ENCODE data around the gene BRSK2. TPM values are rescaled to one million over a fixed set of nuclear protein-coding genes. Genes with fewer than 3 reads are reported as not detected.

Gene BRSK2
- polyA plus RNA-seq, 4 donors, result 0.27 to 7.9 (median 3.3) TPM; not detected in 1

- no peak for DNase-seq
Observed at GRCh38 chr11:1452744-1453143, 63.0 kb downstream of the BRSK2 start.

GRCh38 chr11:1453611-1454034, 63.9 kb downstream of the BRSK2 start:
- peaks cover 0 to 35% (median 0%) of the 10 kb centered on the region in 3 donors for H3K4me1 ChIP-seq (ENCODE audit: control insufficient read depth in 3 of 3, insufficient read depth in 2 of 3, low read depth in 1 of 3, low read length in 2 of 3)

More at GRCh38 chr11:1452744-1453143, 63.0 kb downstream of the BRSK2 start:
- no peak overlapping the region for H3K27ac ChIP-seq (ENCODE audit: low read depth in 1 of 3, low read length in 2 of 3)
- H3K9me3 ChIP-seq (ENCODE audit: control insufficient read depth in 2 of 2, insufficient read depth in 1 of 2, low read depth in 1 of 2, low read length in 1 of 2), result no peaks in the 10 kb centered on the region
- H3K27me3 ChIP-seq (ENCODE audit: control insufficient read depth in 3 of 3, insufficient read depth in 3 of 3, low read length in 3 of 3), result no peaks in the 10 kb centered on the region
- H3K36me3 ChIP-seq (ENCODE audit: control insufficient read depth in 3 of 3, insufficient read depth in 2 of 3, low read depth in 1 of 3, low read length in 3 of 3), result peaks cover 0 to 6% (median 0%) of the 10 kb centered on the region in 3 donors
- WGBS, 3 donors, result 66 to 78% (median 66%) methylated on average over 13 of the region's 13 CpGs
- FAIRE-seq, result no peak
- no peak overlapping the region for H3K4me3 ChIP-seq (ENCODE audit: low read depth in 1 of 3, low read length in 3 of 3)
- H3K4me1 ChIP-seq (ENCODE audit: control insufficient read depth in 3 of 3, insufficient read depth in 2 of 3, low read depth in 1 of 3, low read length in 2 of 3), result peaks cover 0 to 30% (median 0%) of the 10 kb centered on the region in 3 donors

GRCh38 chr11:1454576-1454975, 64.8 kb downstream of the BRSK2 start:
- Histone ChIP-seq H3K36me3 (ENCODE audit: control insufficient read depth in 3 of 3, insufficient read depth in 2 of 3, low read depth in 1 of 3, low read length in 3 of 3) (peaks cover 0 to 7% (median 0%) of the 10 kb centered on the region in 3 donors), H3K27ac (ENCODE audit: low read depth in 1 of 3, low read length in 2 of 3) (no peak overlapping the region), H3K4me1 (ENCODE audit: control insufficient read depth in 3 of 3, insufficient read depth in 2 of 3, low read depth in 1 of 3, low read length in 2 of 3) (peaks cover 0 to 42% (median 0%) of the 10 kb centered on the region in 3 donors), H3K9me3 (ENCODE audit: control insufficient read depth in 2 of 2, insufficient read depth in 1 of 2, low read depth in 1 of 2, low read length in 1 of 2) (no peaks in the 10 kb centered on the region), H3K27me3 (ENCODE audit: control insufficient read depth in 3 of 3, insufficient read depth in 3 of 3, low read length in 3 of 3) (no peaks in the 10 kb centered on the region), H3K4me3 (ENCODE audit: low read depth in 1 of 3, low read length in 3 of 3) (no peak overlapping the region)
- no peak for DNase-seq
- WGBS, 3 donors, result 76 to 77% (median 77%) methylated on average over 20 to 21 of the region's 21 CpGs
- no peak for FAIRE-seq

More at GRCh38 chr11:1453611-1454034, 63.9 kb downstream of the BRSK2 start:
- H3K27ac ChIP-seq (ENCODE audit: low read depth in 1 of 3, low read length in 2 of 3), result no peak overlapping the region
- no peaks in the 10 kb centered on the region for H3K9me3 ChIP-seq (ENCODE audit: control insufficient read depth in 2 of 2, insufficient read depth in 1 of 2, low read depth in 1 of 2, low read length in 1 of 2)
- H3K27me3 ChIP-seq (ENCODE audit: control insufficient read depth in 3 of 3, insufficient read depth in 3 of 3, low read length in 3 of 3), result no peaks in the 10 kb centered on the region
- H3K36me3 ChIP-seq (ENCODE audit: control insufficient read depth in 3 of 3, insufficient read depth in 2 of 3, low read depth in 1 of 3, low read length in 3 of 3), result peaks cover 0 to 7% (median 0%) of the 10 kb centered on the region in 3 donors
- DNase-seq (peak; percentile 26 to 68), FAIRE-seq (no peak)
- H3K4me3 ChIP-seq (ENCODE audit: low read depth in 1 of 3, low read length in 3 of 3), result no peak overlapping the region
- 10 to 15% (median 13%) methylated on average over 10 to 17 of the region's 17 CpGs for WGBS, 3 donors

GRCh38 chr11:1455032-1455762, 65.5 kb downstream of the BRSK2 start:
- H3K4me1 ChIP-seq (ENCODE audit: control insufficient read depth in 3 of 3, insufficient read depth in 2 of 3, low read depth in 1 of 3, low read length in 2 of 3), result peaks cover 0 to 42% (median 0%) of the 10 kb centered on the region in 3 donors
- H3K36me3 ChIP-seq (ENCODE audit: control insufficient read depth in 3 of 3, insufficient read depth in 2 of 3, low read depth in 1 of 3, low read length in 3 of 3), result peaks cover 0 to 7% (median 0%) of the 10 kb centered on the region in 3 donors
- H3K9me3 ChIP-seq (ENCODE audit: control insufficient read depth in 2 of 2, insufficient read depth in 1 of 2, low read depth in 1 of 2, low read length in 1 of 2), result no peaks in the 10 kb centered on the region
- no peaks in the 10 kb centered on the region for H3K27me3 ChIP-seq (ENCODE audit: control insufficient read depth in 3 of 3, insufficient read depth in 3 of 3, low read length in 3 of 3)
- FAIRE-seq, result no peak
- no peak overlapping the region for H3K27ac ChIP-seq (ENCODE audit: low read depth in 1 of 3, low read length in 2 of 3)
- H3K4me3 ChIP-seq (ENCODE audit: low read depth in 1 of 3, low read length in 3 of 3), result no peak overlapping the region
- 57 to 74% (median 59%) methylated on average over 15 to 24 of the region's 24 CpGs for WGBS, 3 donors
- DNase-seq, result no peak

- H3K9me3 ChIP-seq (ENCODE audit: control insufficient read depth in 2 of 2, insufficient read depth in 1 of 2, low read depth in 1 of 2, low read length in 1 of 2), result no peaks in the 10 kb centered on the region
- H3K4me1 ChIP-seq (ENCODE audit: control insufficient read depth in 3 of 3, insufficient read depth in 2 of 3, low read depth in 1 of 3, low read length in 2 of 3), result peaks cover 0 to 42% (median 0%) of the 10 kb centered on the region in 3 donors
- peak overlapping the region in 1 of 3 donors; percentile 71 for H3K27ac ChIP-seq (ENCODE audit: low read depth in 1 of 3, low read length in 2 of 3)
- FAIRE-seq, result no peak
- H3K27me3 ChIP-seq (ENCODE audit: control insufficient read depth in 3 of 3, insufficient read depth in 3 of 3, low read length in 3 of 3), result no peaks in the 10 kb centered on the region
- DNase-seq, result no peak
- H3K36me3 ChIP-seq (ENCODE audit: control insufficient read depth in 3 of 3, insufficient read depth in 2 of 3, low read depth in 1 of 3, low read length in 3 of 3), result peaks cover 0 to 7% (median 0%) of the 10 kb centered on the region in 3 donors
- WGBS, 3 donors, result 37 to 76% (median 66%) methylated on average over 5 of the region's 5 CpGs
- peak overlapping the region in 1 of 3 donors; percentile 18 for H3K4me3 ChIP-seq (ENCODE audit: low read depth in 1 of 3, low read length in 3 of 3)
Observed at GRCh38 chr11:1455763-1456060, 66.0 kb downstream of the BRSK2 start.

- 12 to 61% (median 47%) methylated on average over 20 to 22 of the region's 22 CpGs for WGBS, 3 donors
- peaks cover 0 to 42% (median 0%) of the 10 kb centered on the region in 3 donors for H3K4me1 ChIP-seq (ENCODE audit: control insufficient read depth in 3 of 3, insufficient read depth in 2 of 3, low read depth in 1 of 3, low read length in 2 of 3)
- H3K27me3 ChIP-seq (ENCODE audit: control insufficient read depth in 3 of 3, insufficient read depth in 3 of 3, low read length in 3 of 3), result no peaks in the 10 kb centered on the region
- H3K9me3 ChIP-seq (ENCODE audit: control insufficient read depth in 2 of 2, insufficient read depth in 1 of 2, low read depth in 1 of 2, low read length in 1 of 2), result no peaks in the 10 kb centered on the region
- peak; percentile 72 to 85 for DNase-seq
- FAIRE-seq, result no peak
- peak overlapping the region in 1 of 3 donors; percentile 72 for H3K27ac ChIP-seq (ENCODE audit: low read depth in 1 of 3, low read length in 2 of 3)
- H3K4me3 ChIP-seq (ENCODE audit: low read depth in 1 of 3, low read length in 3 of 3), result peak overlapping the region in 2 of 3 donors; percentile 18 to 23
- peaks cover 0 to 7% (median 0%) of the 10 kb centered on the region in 3 donors for H3K36me3 ChIP-seq (ENCODE audit: control insufficient read depth in 3 of 3, insufficient read depth in 2 of 3, low read depth in 1 of 3, low read length in 3 of 3)
Observed at GRCh38 chr11:1456176-1456575, 66.4 kb downstream of the BRSK2 start.

- WGBS, 3 donors, result 34 to 77% (median 51%) methylated on average over 33 to 44 of the region's 44 CpGs
- FAIRE-seq (no peak), DNase-seq (no peak)
- Histone ChIP-seq H3K9me3 (ENCODE audit: control insufficient read depth in 2 of 2, insufficient read depth in 1 of 2, low read depth in 1 of 2, low read length in 1 of 2) (no peaks in the 10 kb centered on the region), H3K4me3 (ENCODE audit: low read depth in 1 of 3, low read length in 3 of 3) (peak overlapping the region in 2 of 3 donors; percentile 15 to 23), H3K36me3 (ENCODE audit: control insufficient read depth in 3 of 3, insufficient read depth in 2 of 3, low read depth in 1 of 3, low read length in 3 of 3) (peaks cover 0 to 7% (median 0%) of the 10 kb centered on the region in 3 donors), H3K27ac (ENCODE audit: low read depth in 1 of 3, low read length in 2 of 3) (peak overlapping the region in 1 of 3 donors; percentile 72), H3K4me1 (ENCODE audit: control insufficient read depth in 3 of 3, insufficient read depth in 2 of 3, low read depth in 1 of 3, low read length in 2 of 3) (peaks cover 0 to 42% (median 0%) of the 10 kb centered on the region in 3 donors), H3K27me3 (ENCODE audit: control insufficient read depth in 3 of 3, insufficient read depth in 3 of 3, low read length in 3 of 3) (no peaks in the 10 kb centered on the region)
Observed at GRCh38 chr11:1456596-1457325, 67.0 kb downstream of the BRSK2 start.

- FAIRE-seq (no peak), DNase-seq (no peak)
- H3K4me3 ChIP-seq (ENCODE audit: low read depth in 1 of 3, low read length in 3 of 3), result no peak overlapping the region
- no peaks in the 10 kb centered on the region for H3K27me3 ChIP-seq (ENCODE audit: control insufficient read depth in 3 of 3, insufficient read depth in 3 of 3, low read length in 3 of 3)
- H3K4me1 ChIP-seq (ENCODE audit: control insufficient read depth in 3 of 3, insufficient read depth in 2 of 3, low read depth in 1 of 3, low read length in 2 of 3), result peaks cover 0 to 42% (median 0%) of the 10 kb centered on the region in 3 donors
- no peaks in the 10 kb centered on the region for H3K9me3 ChIP-seq (ENCODE audit: control insufficient read depth in 2 of 2, insufficient read depth in 1 of 2, low read depth in 1 of 2, low read length in 1 of 2)
- 64 to 84% (median 81%) methylated on average over 4 to 13 of the region's 13 CpGs for WGBS, 3 donors
- no peak overlapping the region for H3K27ac ChIP-seq (ENCODE audit: low read depth in 1 of 3, low read length in 2 of 3)
- peaks cover 0 to 9% (median 0%) of the 10 kb centered on the region in 3 donors for H3K36me3 ChIP-seq (ENCODE audit: control insufficient read depth in 3 of 3, insufficient read depth in 2 of 3, low read depth in 1 of 3, low read length in 3 of 3)
Observed at GRCh38 chr11:1457326-1457680, 67.6 kb downstream of the BRSK2 start.

Measured in small intestine (tissue), 7 donors.